GM21825 (cell line): ENCODE measurements around the gene FITM1.

Source experiments
- ATAC-seq: cut with Tn5 transposase; IDR thresholded peaks from one replicate; pipeline ENCODE4 v1.9.1; 2021; ENCODE audit warnings: mild to moderate bottlenecking, moderate library complexity; ENCODE audit not compliant: unreplicated experiment

Gene FITM1

DNA sequence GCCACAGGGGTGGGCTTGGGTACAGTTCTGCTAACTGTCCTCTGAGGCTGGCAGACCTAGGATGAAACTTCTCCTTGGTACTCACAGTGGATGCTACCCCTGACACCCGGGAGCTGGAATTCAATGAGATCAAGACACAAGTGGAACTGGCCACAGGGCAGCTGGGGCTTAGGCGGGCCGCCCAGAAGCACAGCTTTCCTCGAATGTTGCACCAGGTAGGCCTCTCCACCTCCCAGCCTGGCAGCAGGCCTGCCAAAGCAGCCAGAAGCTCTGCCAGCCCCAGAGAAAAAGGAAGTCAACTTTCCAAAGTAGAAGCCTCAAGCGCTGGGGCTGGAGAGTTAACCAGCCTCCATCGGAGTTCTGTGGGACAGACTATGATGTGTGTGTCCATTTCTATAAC lies 13.3 kb upstream of the FITM1 start:
- no peak for ATAC-seq

DNA sequence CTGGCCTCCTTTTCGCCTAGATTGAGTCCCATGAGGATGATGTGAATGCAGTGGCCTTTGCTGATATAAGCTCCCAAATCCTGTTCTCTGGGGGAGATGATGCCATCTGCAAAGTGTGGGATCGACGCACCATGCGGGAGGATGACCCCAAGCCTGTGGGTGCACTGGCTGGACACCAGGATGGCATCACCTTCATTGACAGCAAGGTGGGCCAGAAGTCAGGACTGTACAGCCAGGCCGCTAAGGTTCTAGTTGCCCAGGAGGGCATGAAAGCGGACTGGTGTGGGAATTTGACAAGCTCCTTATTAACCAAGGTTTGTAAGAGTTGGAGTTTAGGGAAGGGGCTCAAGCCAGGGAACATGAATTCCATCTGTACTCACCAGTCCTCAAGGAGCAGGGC lies 10.8 kb upstream of the FITM1 start:
- ATAC-seq = no peak

DNA sequence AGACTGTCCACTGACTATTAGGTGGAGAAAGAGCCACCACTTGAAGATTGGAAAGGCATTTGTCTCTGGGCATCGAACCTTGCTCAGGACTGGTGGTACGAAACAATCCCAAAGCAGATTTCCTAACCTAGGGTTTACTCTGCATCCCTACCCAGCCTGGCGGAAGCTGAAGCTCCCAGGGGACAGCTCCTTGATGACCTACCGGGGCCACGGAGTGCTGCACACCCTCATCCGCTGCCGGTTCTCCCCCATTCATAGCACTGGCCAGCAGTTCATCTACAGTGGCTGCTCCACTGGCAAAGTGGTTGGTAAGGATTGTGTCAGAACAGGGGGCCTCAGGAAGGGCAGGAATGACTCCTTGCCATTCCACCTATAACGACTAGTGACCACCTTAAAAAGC lies 9.2 kb upstream of the FITM1 start:
- ATAC-seq = no peak

DNA sequence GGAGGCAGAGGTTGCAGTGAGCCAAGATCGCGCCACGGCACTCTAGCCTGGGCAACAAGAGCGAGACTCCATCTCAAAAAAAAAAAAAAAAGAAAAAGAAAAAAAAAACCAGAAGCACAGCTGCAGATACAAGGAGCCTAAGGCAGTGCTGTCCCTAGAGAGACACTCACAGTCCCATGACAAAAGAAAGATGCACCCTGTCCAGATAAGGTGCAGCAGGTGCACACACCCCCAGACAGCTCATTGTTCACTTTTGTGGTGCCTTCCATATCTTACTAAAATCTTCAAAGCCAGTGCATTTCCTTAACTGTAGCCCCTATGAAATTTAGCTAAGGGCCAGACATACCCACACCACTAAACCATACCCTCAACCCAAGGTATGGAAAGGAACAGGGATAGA lies 8.0 kb upstream of the FITM1 start:
- ATAC-seq = no peak

DNA sequence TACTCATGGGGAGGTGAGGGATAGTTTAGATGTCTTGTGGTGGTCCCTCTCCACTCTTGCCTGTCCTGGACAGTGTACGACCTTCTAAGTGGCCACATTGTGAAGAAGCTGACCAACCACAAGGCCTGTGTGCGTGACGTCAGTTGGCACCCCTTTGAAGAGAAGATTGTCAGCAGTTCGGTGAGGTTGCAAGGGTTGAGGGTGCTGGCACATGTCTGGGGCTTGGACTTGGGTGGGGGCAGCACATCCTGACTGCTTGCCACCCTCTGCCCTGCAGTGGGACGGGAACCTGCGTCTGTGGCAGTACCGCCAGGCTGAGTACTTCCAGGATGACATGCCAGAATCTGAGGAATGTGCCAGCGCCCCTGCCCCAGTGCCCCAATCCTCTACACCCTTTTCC lies 7.6 kb upstream of the FITM1 start:
- ATAC-seq = no peak

DNA sequence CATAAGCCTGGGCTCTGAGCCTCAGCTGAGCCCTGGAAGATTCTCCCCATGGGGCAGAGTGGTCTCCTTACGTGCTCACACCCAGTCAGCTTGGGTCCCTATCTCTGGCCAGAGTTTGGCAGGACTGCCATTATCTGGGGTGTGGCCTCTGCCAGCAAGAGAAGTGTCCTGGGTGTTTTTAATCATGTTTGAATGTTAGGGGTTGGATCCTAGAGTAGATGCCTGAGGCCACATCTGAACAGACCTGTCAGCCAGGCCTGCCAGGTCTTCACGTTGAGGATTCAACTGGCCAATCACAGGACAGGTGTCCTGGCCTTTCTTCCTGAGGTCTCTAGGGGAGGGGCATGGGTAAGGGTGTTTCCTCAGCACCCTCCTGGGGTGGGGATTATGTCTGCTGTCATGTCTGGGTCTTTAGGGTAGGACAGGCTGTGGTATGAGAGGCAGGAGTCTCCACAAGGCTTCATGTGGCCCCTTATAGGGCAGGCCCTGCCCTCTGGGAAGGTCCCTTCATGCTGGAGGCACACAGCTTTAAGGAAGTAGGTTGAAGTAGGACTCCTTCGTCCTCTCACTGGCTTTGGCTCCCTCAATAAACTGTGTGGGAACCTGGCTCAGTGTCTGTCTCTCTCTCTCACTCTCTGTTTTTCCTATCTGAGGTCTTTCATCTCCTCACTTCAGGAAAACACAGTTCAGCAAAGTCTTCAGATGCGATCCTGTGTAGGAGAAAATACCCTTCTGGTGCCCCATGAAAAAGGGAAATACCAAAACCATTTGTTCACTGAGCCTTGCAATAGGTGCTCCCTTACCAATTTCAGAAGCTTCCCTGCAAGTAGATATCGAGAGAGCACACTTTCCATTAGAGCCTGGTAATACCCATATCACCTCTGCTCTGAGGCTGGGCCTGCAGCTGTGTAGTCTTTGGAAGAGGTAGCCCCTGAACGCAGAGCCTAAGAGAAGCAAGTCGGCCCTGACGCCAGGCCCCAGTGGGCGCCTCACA lies 6.7 kb upstream of the FITM1 start:
- ATAC-seq = peak; percentile 67

DNA sequence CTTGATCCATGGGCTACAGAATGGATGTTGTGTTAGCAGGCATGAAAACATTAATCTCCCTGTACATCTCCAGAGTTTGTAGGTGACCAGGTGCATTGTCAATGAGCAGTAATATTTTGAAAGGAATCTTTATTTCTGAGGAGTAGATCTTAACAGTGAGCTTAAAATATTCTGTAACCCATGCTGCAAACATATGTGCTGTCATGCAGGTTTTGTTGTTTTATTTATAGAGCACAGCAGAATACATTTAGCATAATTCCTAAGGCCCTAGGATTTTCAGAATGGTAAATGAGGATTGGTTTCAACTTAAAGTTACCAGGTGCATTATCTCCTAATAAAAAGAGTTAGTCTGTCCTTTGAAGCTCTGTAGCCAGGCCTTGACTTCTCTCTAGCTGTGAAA lies 3.5 kb upstream of the FITM1 start:
- no peak for ATAC-seq

DNA sequence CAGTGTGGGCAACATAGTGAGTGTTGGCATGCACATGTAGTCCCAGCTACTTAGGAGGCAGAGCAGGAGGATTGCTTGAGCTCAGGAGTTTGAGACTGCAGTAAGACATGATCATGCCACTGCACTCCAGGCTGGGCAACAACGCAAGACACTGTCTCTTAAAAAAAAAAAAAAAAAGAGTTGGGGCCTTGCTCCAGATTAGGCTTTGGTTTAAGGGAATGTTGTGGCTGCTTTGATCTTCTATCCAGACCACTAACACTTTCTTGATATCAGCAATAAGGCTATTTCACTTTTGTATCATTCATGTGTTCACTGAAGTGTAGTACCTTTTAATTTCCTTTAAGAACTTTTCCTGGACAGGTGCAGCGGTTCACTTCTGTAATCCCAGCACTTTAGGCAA lies 2.8 kb upstream of the FITM1 start:
- ATAC-seq = no peak

DNA sequence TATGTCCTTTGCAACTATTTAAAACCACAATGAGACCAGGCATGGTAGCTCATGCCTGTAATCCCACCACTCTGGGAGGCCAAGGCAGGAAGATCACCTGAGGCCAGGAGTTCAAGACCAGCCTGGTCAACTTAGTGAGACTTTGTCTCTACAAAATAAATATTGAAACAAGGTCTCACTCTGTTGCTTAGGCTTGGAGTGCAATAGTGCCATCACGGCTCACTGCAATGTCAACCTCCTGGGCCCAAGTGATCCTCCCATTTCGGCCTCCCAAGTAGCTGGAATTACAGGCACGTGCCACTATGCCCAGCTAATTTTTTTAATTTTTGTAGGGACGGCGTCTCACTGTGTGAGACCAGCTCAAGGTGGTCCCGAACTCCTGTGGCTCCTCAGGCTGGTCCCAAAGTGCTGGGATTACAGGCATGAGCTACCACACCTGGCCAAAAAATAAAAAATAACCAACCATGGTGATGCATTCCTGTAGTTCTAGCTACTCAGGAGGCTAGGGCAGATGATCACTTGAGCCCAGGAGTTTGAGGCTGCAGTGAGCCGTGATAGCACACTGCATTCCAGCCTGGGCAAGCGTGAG lies 955 bp upstream of the FITM1 start:
- ATAC-seq = no peak

DNA sequence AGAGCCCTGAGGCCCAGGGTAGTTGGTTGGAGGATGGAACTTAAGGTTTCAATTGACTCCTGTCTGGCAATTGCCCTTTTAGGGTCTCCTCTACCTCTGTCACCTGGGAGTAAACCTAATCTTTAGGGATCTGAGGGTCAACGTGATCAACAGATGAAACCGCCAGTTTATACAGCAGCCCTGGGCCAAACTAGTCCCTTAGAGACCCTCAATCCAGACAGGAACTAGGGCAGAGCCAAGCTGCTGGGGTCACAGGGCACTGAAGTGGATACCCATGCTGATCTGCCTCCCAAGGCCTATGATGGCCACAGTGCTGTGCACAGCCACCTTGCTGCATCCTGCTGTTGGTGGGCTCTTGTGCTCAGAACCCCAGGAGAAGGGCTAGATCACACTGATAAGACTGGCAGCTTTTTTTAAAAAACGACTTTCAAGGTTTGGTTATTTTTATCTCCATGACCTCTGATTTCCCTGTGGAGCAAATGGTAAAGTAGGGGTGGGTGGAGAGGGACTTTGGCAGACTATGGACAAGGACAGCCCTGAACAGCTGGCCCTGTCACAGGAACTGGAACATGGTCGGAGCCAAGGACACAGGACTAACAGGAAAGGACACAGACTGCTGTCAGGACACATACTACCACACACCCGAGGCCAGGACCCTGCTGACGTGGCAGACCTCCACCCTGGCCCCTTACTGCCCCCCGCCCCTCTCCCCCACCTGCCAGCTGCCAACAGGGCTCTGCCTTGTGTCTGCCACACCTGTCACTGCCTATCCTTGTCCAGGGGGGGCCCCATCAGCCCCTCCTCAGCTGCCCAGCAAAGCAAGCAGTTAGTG lies 474 bp downstream of the FITM1 start:
- ATAC-seq = no peak

DNA sequence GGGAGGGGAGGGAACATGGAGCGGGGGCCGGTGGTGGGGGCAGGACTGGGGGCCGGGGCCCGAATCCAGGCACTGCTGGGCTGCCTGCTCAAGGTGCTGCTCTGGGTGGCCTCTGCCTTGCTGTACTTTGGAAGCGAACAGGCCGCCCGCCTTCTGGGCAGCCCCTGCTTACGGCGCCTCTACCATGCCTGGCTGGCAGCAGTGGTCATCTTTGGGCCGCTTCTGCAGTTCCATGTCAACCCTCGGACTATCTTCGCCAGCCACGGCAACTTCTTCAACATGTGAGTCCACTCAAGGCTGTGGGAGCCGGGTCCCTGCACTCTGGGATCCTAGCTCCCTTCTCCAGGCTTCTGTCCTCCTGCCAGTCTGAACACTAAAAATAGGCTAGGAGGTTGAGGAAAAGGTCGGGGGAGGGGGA lies 1.1 kb downstream of the FITM1 start:
- no peak for ATAC-seq

DNA sequence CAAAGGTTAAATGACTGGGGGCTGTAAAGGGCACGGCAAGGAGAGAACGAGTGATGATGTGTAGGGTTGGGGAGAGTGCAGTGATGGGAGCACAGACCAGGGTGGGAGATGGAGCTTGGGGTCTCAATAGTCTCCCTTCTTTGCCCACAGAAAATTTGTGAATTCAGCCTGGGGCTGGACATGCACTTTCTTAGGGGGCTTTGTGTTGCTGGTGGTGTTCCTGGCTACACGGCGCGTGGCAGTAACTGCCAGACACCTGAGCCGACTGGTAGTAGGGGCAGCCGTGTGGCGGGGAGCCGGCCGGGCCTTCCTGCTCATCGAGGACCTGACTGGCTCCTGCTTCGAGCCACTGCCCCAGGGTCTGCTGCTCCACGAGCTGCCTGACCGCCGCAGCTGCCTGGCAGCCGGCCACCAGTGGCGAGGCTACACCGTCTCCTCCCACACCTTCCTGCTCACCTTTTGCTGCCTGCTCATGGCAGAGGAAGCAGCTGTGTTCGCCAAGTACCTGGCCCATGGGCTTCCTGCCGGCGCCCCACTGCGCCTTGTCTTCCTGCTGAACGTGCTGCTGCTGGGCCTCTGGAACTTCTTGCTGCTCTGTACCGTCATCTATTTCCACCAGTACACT lies 1.7 kb downstream of the FITM1 start:
- no peak for ATAC-seq

DNA sequence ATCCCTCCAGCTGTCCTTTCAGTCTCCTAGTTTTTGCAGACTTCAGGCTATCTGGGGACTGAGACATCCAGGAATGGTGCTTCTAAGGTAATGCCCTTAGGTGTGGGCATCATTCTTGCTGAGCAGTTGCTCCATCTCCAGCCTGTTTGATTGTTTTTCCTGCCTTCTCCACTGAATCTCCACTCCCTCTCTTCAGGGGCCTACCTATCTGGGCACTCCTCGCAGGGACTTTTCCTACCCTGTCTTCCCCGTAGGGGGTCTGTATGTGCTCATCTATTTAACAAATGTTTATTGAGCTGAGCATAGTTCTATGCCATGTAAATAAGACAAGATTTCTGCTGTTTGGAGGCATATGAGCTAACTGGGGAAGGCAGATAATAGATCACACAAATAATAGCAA lies 2.5 kb downstream of the FITM1 start:
- ATAC-seq = no peak

DNA sequence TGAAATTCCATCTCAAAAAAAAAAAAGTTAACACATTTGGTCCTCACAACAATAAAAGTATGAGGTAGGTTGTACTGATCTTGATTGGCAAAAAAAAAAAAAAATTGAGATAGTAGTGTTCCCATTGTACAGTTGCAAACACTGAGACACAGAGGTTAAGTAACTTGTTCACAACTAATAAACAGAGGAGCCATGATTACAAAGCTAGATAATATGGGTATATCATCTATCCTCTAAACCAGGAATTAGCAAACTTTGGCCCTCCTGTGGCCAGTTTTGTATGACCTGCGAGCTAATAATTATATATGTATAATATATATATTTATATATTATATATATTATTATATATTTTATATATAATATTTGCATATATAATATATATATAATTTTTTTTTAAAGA lies 3.3 kb downstream of the FITM1 start:
- ATAC-seq = no peak

DNA sequence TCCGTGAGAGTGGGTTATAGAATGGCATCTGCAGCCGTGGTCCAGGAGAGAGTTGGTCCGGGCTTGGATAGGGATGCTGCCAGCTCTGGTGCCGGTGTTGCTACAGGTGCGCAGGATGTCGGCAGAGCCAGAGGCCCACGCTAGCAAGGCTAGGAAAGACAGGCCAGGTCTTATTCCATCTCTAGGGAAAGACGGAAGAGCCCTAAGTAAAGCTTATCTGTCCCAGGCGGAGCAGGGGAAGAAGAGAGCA lies 5.0 kb downstream of the FITM1 start:
- ATAC-seq = no peak

DNA sequence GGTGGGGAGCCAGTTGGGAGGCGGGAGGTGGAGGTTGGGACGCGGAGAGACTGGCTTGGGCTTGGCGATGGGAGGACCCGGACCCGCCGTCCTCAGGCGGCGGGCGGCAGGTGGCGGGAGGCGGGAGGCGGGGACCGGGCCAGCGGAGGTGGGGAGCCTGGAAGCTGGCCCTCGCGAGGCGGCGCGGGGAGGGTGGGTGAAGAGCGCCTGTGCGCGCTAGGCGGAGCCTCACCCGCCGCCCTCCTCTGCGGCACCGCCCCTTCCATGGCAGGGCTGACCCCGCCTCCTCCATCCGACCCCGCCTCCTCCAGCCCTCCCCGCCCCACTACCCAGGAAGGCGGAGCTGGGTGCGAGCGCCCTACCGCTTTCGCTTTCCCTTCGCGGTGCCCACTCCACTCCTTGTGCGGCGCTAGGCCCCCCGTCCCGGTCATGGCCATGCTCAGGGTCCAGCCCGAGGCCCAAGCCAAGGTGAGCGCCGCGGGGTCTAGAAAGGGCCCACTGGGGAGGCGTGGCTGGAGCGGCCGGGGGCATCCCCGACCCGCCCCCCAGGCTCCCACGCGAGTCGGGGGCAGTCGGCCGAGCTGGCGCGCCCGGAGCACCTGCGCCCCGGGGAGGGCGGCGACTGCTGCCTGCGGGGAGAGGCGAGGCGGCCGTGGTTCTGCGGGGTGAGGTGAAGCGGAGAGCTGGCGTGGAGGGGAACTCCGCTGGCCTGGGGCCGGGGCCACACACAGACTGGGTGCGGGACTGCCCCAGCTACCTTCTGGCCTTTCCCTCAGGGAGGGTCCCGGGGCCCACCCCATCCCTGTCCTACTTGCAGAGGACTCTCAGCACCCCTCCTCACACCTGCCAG lies 5.6 kb downstream of the FITM1 start, which contains the start of gene PSME1:
Gene PSME1 (plus strand): TSS at position 361 of the 850 bp plus-strand sequence. CDS start 69 bp downstream, at position 430.
- ATAC-seq = peak; percentile 84

DNA sequence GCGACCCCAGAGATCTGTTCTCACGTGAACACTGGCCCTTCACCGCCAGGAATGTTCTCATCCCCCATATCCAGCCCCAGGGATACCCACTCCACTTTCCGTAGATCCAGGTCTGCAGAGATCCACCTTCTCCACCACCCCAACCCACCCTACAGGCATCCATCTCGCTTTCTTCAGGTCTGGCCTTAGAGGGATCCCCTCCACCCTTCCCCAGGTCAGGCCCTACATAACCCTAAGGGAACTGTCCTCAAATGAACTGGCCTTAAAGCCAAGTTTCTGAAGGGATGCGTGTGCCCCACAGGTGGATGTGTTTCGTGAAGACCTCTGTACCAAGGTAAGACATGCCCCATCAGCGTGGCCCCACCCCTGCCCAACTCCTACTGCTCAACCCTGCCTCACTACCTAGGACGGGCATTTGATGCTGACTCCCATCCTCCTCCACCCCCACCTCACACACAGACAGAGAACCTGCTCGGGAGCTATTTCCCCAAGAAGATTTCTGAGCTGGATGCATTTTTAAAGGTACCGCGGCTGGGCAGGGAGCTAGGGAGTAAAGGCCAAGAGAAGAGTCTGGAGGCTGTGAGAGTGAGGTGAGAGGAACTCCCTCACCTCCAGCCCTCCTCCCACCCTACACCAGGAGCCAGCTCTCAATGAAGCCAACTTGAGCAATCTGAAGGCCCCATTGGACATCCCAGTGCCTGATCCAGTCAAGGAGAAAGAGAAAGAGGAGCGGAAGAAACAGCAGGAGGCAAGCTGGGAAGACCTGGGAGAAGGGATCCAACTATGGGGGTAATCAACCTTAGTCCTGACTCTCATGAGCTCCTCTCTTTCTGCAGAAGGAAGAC lies 6.4 kb downstream of the FITM1 start:
- no peak for ATAC-seq

DNA sequence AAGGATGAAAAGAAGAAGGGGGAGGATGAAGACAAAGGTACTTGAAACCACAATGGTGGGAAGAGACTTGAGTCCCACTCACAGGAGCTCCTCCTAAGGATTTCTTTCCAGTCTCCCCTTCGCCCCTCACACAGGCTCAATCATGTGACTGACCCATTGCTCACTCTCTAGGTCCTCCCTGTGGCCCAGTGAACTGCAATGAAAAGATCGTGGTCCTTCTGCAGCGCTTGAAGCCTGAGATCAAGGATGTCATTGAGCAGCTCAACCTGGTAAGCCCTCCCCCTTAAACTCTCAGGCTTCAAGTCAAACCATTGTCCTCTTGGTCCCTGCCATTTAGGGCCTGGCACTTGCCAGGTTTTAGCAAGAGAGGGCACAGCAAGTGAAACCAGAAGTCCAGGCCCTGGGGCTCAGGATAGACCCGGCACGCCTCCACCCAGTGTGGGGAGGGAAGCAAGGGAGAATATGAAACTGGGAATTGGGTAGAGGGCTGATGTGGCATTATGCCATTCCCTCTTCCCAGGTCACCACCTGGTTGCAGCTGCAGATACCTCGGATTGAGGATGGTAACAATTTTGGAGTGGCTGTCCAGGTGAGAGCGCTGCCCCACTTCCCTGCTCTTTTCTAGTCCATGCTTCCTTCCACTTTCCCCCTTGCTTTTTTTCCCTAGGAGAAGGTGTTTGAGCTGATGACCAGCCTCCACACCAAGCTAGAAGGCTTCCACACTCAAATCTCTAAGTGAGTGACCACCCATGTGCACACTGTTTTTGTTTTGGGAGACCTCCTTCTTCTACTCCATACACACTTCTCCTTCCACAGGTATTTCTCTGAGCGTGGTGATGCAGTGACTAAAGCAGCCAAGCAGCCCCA lies 7.3 kb downstream of the FITM1 start:
- ATAC-seq = no peak
